H9 (cell line): ENCODE results near the gene ABCD1. TPM values are rescaled to one million over a fixed set of nuclear protein-coding genes. Genes with fewer than 3 reads are reported as not detected.
"Not testable (repeated sequence)": the region's sequence is repeated elsewhere in the genome, so short reads cannot be mapped to it uniquely, and the experiment has no call there.

Experiments used
- DNase-seq: peaks from one replicate; pipeline ENCODE4 v3.0.0-alpha.2; 2017
- H2AFZ ChIP-seq: one replicate; pipeline ENCODE4 v1.6.1; 2013; ENCODE audit warnings: mild to moderate bottlenecking, low read length, control low read depth, moderate library complexity
- H2AK5ac ChIP-seq: 2 replicates; pipeline ENCODE4 v1.6.1; 2013; ENCODE audit warnings: low read length, control low read depth, mixed read lengths; ENCODE audit not compliant: insufficient read length
- H2BK120ac ChIP-seq: one replicate; pipeline ENCODE4 v1.6.1; 2013; ENCODE audit warnings: low read depth, mild to moderate bottlenecking, low read length, control low read depth, inconsistent platforms; ENCODE audit not compliant: poor library complexity, severe bottlenecking
- H2BK12ac ChIP-seq: 2 replicates; pipeline ENCODE4 v1.6.1; 2013; ENCODE audit warnings: low read length, control low read depth, mixed read lengths, low read depth; ENCODE audit not compliant: insufficient read length
- H2BK15ac ChIP-seq: 2 replicates; pipeline ENCODE4 v1.6.1; 2013; ENCODE audit warnings: low read depth, low read length, control low read depth
- H2BK20ac ChIP-seq: one replicate; pipeline ENCODE4 v1.6.1; 2013; ENCODE audit warnings: low read depth, mild to moderate bottlenecking, low read length, control low read depth, inconsistent platforms; ENCODE audit not compliant: poor library complexity, severe bottlenecking
- H2BK5ac ChIP-seq: 2 replicates; pipeline ENCODE4 v1.6.1; 2013; ENCODE audit warnings: low read length, control low read depth, mixed read lengths; ENCODE audit not compliant: insufficient read length
- H3K14ac ChIP-seq: 2 replicates; pipeline ENCODE4 v1.6.1; 2013; ENCODE audit warnings: low read length, control low read depth; ENCODE audit not compliant: insufficient read depth
- H3K18ac ChIP-seq: 2 replicates; pipeline ENCODE4 v1.6.1; 2013; ENCODE audit warnings: low read depth, mild to moderate bottlenecking, mixed read lengths, low read length, control low read depth; ENCODE audit not compliant: insufficient read length
- H3K23ac ChIP-seq: 2 replicates; pipeline ENCODE4 v1.6.1; 2013; ENCODE audit warnings: low read length, control low read depth, mixed read lengths, low read depth; ENCODE audit not compliant: insufficient read length
- H3K23me2 ChIP-seq: 2 replicates; pipeline ENCODE4 v1.6.1; 2013; ENCODE audit warnings: low read depth, mild to moderate bottlenecking, mixed read lengths, low read length, control low read depth; ENCODE audit not compliant: insufficient read length, poor library complexity, severe bottlenecking
- H3K27ac ChIP-seq: 2 replicates; pipeline ENCODE4 v1.5.1; 2013; ENCODE audit warnings: low read length, control low read depth, mixed read lengths, low read depth; ENCODE audit not compliant: insufficient read length
- H3K27me3 ChIP-seq: 2 replicates; pipeline ENCODE4 v1.6.1; 2013; ENCODE audit warnings: low read length, control low read depth, inconsistent platforms; ENCODE audit not compliant: insufficient read depth
- H3K4ac ChIP-seq: 2 replicates; pipeline ENCODE4 v1.6.1; 2013; ENCODE audit warnings: low read depth, mild to moderate bottlenecking, control low read depth, inconsistent platforms, low read length, moderate library complexity
- H3K4me1 ChIP-seq: 2 replicates; pipeline ENCODE4 v1.6.1; 2013; ENCODE audit warnings: low read length, control low read depth, inconsistent platforms; ENCODE audit not compliant: insufficient read depth
- H3K4me2 ChIP-seq: 2 replicates; pipeline ENCODE4 v1.6.1; 2013; ENCODE audit warnings: low read length, control low read depth, mixed read lengths; ENCODE audit not compliant: insufficient read length, insufficient read depth
- H3K56ac ChIP-seq: 2 replicates; pipeline ENCODE4 v1.6.1; 2013; ENCODE audit warnings: low read depth, mild to moderate bottlenecking, mixed read lengths, low read length, control low read depth; ENCODE audit not compliant: insufficient read length
- H3K79me1 ChIP-seq: 2 replicates; pipeline ENCODE4 v1.6.1; 2013; ENCODE audit warnings: low read depth, mild to moderate bottlenecking, moderate library complexity, low read length, control low read depth, inconsistent platforms; ENCODE audit not compliant: insufficient read depth, poor library complexity, severe bottlenecking
- H3K79me2 ChIP-seq: 2 replicates; pipeline ENCODE4 v1.6.1; 2013; ENCODE audit warnings: low read length, control low read depth, inconsistent platforms; ENCODE audit not compliant: insufficient read depth
- H3K9ac ChIP-seq: 2 replicates; pipeline ENCODE4 v1.6.1; 2013; ENCODE audit warnings: low read length, control low read depth, mixed read lengths; ENCODE audit not compliant: insufficient read length; ENCODE audit errors: extremely low read depth
- H3K9me3 ChIP-seq: one replicate; pipeline ENCODE4 v1.6.1; 2013; ENCODE audit warnings: low read depth, low read length, inconsistent platforms; ENCODE audit not compliant: control insufficient read depth
- H3T11ph ChIP-seq: one replicate; pipeline ENCODE4 v1.6.1; 2013; ENCODE audit warnings: mild to moderate bottlenecking, low read length, control low read depth, inconsistent platforms
- H4K20me1 ChIP-seq: one replicate; pipeline ENCODE4 v1.6.1; 2013; ENCODE audit not compliant: control insufficient read depth, insufficient read length, insufficient read depth
- H4K5ac ChIP-seq: 2 replicates; pipeline ENCODE4 v1.6.1; 2013; ENCODE audit warnings: low read depth, mild to moderate bottlenecking, mixed read lengths, low read length, control low read depth; ENCODE audit not compliant: insufficient read length
- H4K8ac ChIP-seq: replicated peaks from 2 replicates; pipeline ENCODE4 v1.6.1; 2013; ENCODE audit warnings: low read length, control low read depth, mixed read lengths, low read depth; ENCODE audit not compliant: insufficient read length
- H4K91ac ChIP-seq: 2 replicates; pipeline ENCODE4 v1.6.1; 2013; ENCODE audit warnings: low read depth, mild to moderate bottlenecking, moderate library complexity, mixed read lengths, low read length, control low read depth; ENCODE audit not compliant: insufficient read length
- H3K27ac Mint-ChIP-seq, 3 experiments: 2 replicates in 2 of 3; 3 replicates in 1 of 3; pipeline ENCODE4 v1.8.0; 2020 to 2021; ENCODE audit warnings: mixed read lengths in 3 of 3, mild to moderate bottlenecking in 1 of 3, moderate library complexity in 1 of 3
- H3K27me3 Mint-ChIP-seq: 2 replicates; pipeline ENCODE4 v1.8.0; 2021; ENCODE audit warnings: low read depth, mild to moderate bottlenecking, moderate library complexity, mixed read lengths
- H3K36me3 Mint-ChIP-seq, 3 experiments: 2 replicates in 2 of 3; 3 replicates in 1 of 3; pipeline ENCODE4 v1.8.0; 2020 to 2021; ENCODE audit warnings: low read depth in 3 of 3, mixed read lengths in 3 of 3; ENCODE audit not compliant: insufficient read depth in 1 of 3
- H3K4me1 Mint-ChIP-seq, 2 experiments: 2 replicates each; pipeline ENCODE4 v1.8.0; 2020; ENCODE audit warnings: mixed read lengths in 2 of 2
- H3K4me3 Mint-ChIP-seq, 2 experiments: 2 replicates in 1 of 2; 3 replicates in 1 of 2; pipeline ENCODE4 v1.8.0; 2020 to 2021; ENCODE audit warnings: mild to moderate bottlenecking in 2 of 2, mixed read lengths in 2 of 2, moderate library complexity in 1 of 2
- H3K9me3 Mint-ChIP-seq, 2 experiments: 2 replicates in 1 of 2; 3 replicates in 1 of 2; pipeline ENCODE4 v1.8.0; 2020; ENCODE audit warnings: mild to moderate bottlenecking in 2 of 2, mixed read lengths in 2 of 2, moderate library complexity in 1 of 2
- CTCF ChIP-seq: fragments of 200-600 bp; sonication (generic); conservative IDR thresholded peaks from 3 replicates; pipeline ENCODE4 v1.8.0; 2021; ENCODE audit warnings: antibody characterized with exemption, mild to moderate bottlenecking
- whole genome bisulfite sequencing: extraction: QIAGEN DNeasy Blood & Tissue Kit; methylation state at CpG from one replicate; pipeline ENCODE4 v1.1.7; 2013; ENCODE audit warnings: missing lambda C conversion rate, low lambda C conversion rate, mixed read lengths; ENCODE audit not compliant: insufficient read length; ENCODE audit errors: extremely low coverage; 5-methylcytosine and 5-hydroxymethylcytosine counted together
- total RNA-seq: library from RNA; stranded (reverse); gene quantifications from 2 replicates; pipeline ENCODE4 v1.2.1, GENCODE V29; 2021

ABCD1 gene
- total RNA-seq, 1 experiment from 2014 or later: 11.1 TPM

- Histone ChIP-seq H3K4ac (no peak overlapping the region), H2BK15ac (no peak overlapping the region), H3T11ph (no peak overlapping the region), H3K56ac (no peak overlapping the region), H2AK5ac (no peak overlapping the region), H3K27me3 (no peaks in the 10 kb centered on the region), H2BK12ac (no peak overlapping the region), H3K18ac (no peak overlapping the region), H3K23ac (no peak overlapping the region), H3K79me1 (no peaks in the 10 kb centered on the region), H3K14ac (no peak overlapping the region), H3K9me3 (peaks cover 17% of the 10 kb centered on the region), H3K4me1 (no peaks in the 10 kb centered on the region), H4K20me1 (no peaks in the 10 kb centered on the region), H2BK120ac (no peak overlapping the region), H4K91ac (no peak overlapping the region), H3K79me2 (no peaks in the 10 kb centered on the region), H3K9ac (no peak overlapping the region), H3K27ac (no peak overlapping the region), H2BK5ac (no peak overlapping the region), H3K23me2 (peaks cover 7% of the 10 kb centered on the region), H4K8ac (no peak overlapping the region), H4K5ac (no peak overlapping the region), H2BK20ac (no peak overlapping the region), H3K4me2 (no peak overlapping the region), H2AFZ (no peak overlapping the region)
- H3K27ac Mint-ChIP-seq: no peak overlapping the region
- H3K27me3 Mint-ChIP-seq: peaks cover 16% of the 10 kb centered on the region
- WGBS: 100% methylated on average over 2 of the region's 3 CpGs
- H3K4me1 Mint-ChIP-seq: peaks cover 0 to 4% of the 10 kb centered on the region in 2 experiments; a peak in 2 of 4 replicates
- peaks cover 60 to 77% of the 10 kb centered on the region in 2 experiments for H3K9me3 Mint-ChIP-seq
- TF ChIP-seq CTCF: no peak
- H3K36me3 Mint-ChIP-seq: peaks cover 0 to 7% (median 1%) of the 10 kb centered on the region in 3 experiments; a peak in 3 of 7 replicates
- H3K4me3 Mint-ChIP-seq: no peak overlapping the region
- DNase-seq: no peak
Measured at GRCh38 chrX:153746359-153746758, 21.7 kb downstream of the ABCD1 start.

- H2BK12ac ChIP-seq, H3K27ac ChIP-seq, H3T11ph ChIP-seq, H3K4me1 ChIP-seq, H3K79me1 ChIP-seq, DNase-seq, H4K5ac ChIP-seq, H2AFZ ChIP-seq, H3K27ac Mint-ChIP-seq, H2AK5ac ChIP-seq, H3K14ac ChIP-seq, H3K79me2 ChIP-seq, H4K20me1 ChIP-seq, H3K18ac ChIP-seq, H3K23me2 ChIP-seq, H3K4me3 Mint-ChIP-seq, H3K56ac ChIP-seq, H2BK20ac ChIP-seq, H4K91ac ChIP-seq, H3K4me1 Mint-ChIP-seq, H4K8ac ChIP-seq, H3K27me3 ChIP-seq, H3K4ac ChIP-seq, H3K36me3 Mint-ChIP-seq, H2BK5ac ChIP-seq, H3K4me2 ChIP-seq, H3K9ac ChIP-seq, H3K23ac ChIP-seq, H2BK15ac ChIP-seq, H2BK120ac ChIP-seq: not testable (repeated sequence)
- peaks cover 64 to 79% of the 10 kb centered on the region in 2 experiments for H3K9me3 Mint-ChIP-seq
- peaks cover 16% of the 10 kb centered on the region for H3K27me3 Mint-ChIP-seq
- WGBS: no CpG with 5 or more reads among the region's 6 CpGs
- peaks cover 24% of the 10 kb centered on the region for H3K9me3 ChIP-seq
Measured at GRCh38 chrX:153746991-153747390, 22.3 kb downstream of the ABCD1 start.
